ENCODE data around the gene XDH.

DNA sequence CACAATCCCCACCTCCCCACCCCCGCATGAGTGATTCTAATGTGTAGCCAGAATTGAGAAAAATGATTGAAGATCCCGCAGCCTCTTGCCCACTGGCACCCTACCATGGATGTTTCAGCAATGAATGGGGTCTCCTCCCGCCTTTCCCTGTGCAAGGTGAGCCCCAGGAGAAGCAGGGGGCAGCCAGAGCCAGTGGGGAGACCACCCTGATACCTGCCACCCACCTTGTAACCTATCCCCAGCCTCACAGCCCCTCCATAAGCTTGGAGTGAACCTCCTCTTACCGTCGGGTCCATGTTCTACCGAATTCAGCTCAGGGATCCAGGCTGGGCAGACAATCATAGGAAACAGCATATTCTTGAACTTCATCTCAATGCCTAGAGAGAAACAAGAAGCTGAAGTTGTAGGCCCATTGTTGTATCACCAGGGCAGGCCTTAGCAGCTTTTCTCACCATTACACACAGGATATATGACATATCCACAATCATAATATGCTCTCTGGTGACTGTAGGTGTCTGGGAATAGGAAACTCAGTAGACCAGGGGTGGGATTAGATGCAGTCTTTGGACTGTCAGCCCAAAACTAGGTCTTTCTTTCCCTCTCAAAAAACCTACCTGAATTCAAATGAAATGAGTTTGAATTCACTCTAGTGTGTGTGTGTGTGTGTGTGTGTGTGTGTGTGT lies 30.9 kb downstream of the XDH start:
- TF ChIP-seq, protein P1, sequence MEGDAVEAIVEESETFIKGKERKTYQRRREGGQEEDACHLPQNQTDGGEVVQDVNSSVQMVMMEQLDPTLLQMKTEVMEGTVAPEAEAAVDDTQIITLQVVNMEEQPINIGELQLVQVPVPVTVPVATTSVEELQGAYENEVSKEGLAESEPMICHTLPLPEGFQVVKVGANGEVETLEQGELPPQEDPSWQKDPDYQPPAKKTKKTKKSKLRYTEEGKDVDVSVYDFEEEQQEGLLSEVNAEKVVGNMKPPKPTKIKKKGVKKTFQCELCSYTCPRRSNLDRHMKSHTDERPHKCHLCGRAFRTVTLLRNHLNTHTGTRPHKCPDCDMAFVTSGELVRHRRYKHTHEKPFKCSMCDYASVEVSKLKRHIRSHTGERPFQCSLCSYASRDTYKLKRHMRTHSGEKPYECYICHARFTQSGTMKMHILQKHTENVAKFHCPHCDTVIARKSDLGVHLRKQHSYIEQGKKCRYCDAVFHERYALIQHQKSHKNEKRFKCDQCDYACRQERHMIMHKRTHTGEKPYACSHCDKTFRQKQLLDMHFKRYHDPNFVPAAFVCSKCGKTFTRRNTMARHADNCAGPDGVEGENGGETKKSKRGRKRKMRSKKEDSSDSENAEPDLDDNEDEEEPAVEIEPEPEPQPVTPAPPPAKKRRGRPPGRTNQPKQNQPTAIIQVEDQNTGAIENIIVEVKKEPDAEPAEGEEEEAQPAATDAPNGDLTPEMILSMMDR (IDR thresholded peaks at IDR 0.05; ENCODE audit: low read length), result no peak
- no peak for TF ChIP-seq EZH2 (optimal IDR thresholded peaks at IDR 0.05; ENCODE audit: low read depth, low read length)
- TF ChIP-seq EZH2phosphoT487 (IDR thresholded peaks at IDR 0.05; ENCODE audit: low read length), result no peak

Measured in MM.1S (cell line).